GM12878 (cell line): ENCODE results near the gene SPATC1L. TPM values are rescaled to one million over a fixed set of nuclear protein-coding genes. Genes with fewer than 3 reads are reported as not detected.

Source experiments
- ATAC-seq: fragments of 200-7000 bp; cut with Tn5 transposase; 3 replicates; pipeline ENCODE4 v1.9.1; 2020; ENCODE audit warnings: mild to moderate bottlenecking, moderate library complexity
- BruUV-seq: library from RNA; stranded (reverse); fragments of 400-500 nt; replicated peaks from 2 replicates; lab custom pipeline; 2021; lab: Mats Ljungman, UMichigan
- CTCF ChIA-PET: fragments of 300-600 bp; sonication (Branson Sonifier 250); formaldehyde crosslinking; extraction: SDS; loops from one replicate; lab custom pipeline; 2021; ENCODE audit warnings: inconsistent platforms; lab: Yijun Ruan, JAX
- POLR2A ChIA-PET: fragments of 350-600 bp; formaldehyde crosslinking; extraction: SDS; loops from one replicate; lab custom pipeline; 2021; ENCODE audit warnings: inconsistent platforms; lab: Charles Lee
- RAD21 ChIA-PET: fragments of 300-600 bp; sonication (Branson Sonifier 250); formaldehyde crosslinking; loops from one replicate; lab custom pipeline; 2023; ENCODE audit warnings: antibody characterized with exemption; ENCODE audit not compliant: unreplicated experiment; lab: Charles Lee
- SMC1A ChIA-PET: fragments of 300-600 bp; sonication (Branson Sonifier 250); formaldehyde crosslinking; loops from one replicate; lab custom pipeline; 2023; ENCODE audit not compliant: unreplicated experiment, uncharacterized antibody; lab: Charles Lee
- DNase-seq: peaks from one replicate; pipeline ENCODE4 v3.0.0-alpha.2; 2011; ENCODE audit warnings: low read depth, low spot score
- FAIRE-seq: peaks from 3 replicates; lab custom pipeline; 2011; peaks lifted over from hg19 to GRCh38; lab: Jason Lieb, UNC
- H2AFZ ChIP-seq: 2 replicates; pipeline ENCODE4 v1.6.0; 2011; ENCODE audit warnings: low read depth, low read length, control low read depth; ENCODE audit not compliant: control insufficient read depth
- H3K27ac ChIP-seq: 2 replicates; pipeline ENCODE4 v1.5.1; 2011; ENCODE audit warnings: control low read depth; ENCODE audit not compliant: control insufficient read depth, insufficient read depth
- H3K27me3 ChIP-seq, 2 experiments: replicated peaks in 1 of 2; 2 replicates each; pipeline versions ENCODE4 v1.6.0 to v1.6.1; 2011; ENCODE audit warnings: low read length in 1 of 2; ENCODE audit not compliant: control insufficient read depth in 2 of 2, insufficient read depth in 2 of 2
- H3K36me3 ChIP-seq, 2 experiments: 2 replicates each; pipeline ENCODE4 v1.5.1; 2011; ENCODE audit warnings: low read length in 1 of 2; ENCODE audit not compliant: control insufficient read depth in 2 of 2, insufficient read depth in 2 of 2
- H3K4me1 ChIP-seq: 2 replicates; pipeline ENCODE4 v1.6.1; 2011; ENCODE audit warnings: mild to moderate bottlenecking, low read length, moderate library complexity, mixed read lengths; ENCODE audit not compliant: control insufficient read depth, insufficient read depth
- H3K4me2 ChIP-seq: 2 replicates; pipeline ENCODE4 v1.6.0; 2011; ENCODE audit warnings: control low read depth; ENCODE audit not compliant: control insufficient read depth, insufficient read depth
- H3K4me3 ChIP-seq: fragments of 200-600 bp; sonication (generic); 2 replicates; pipeline ENCODE4 v1.5.1; 2016
- H3K79me2 ChIP-seq: 2 replicates; pipeline ENCODE4 v1.6.0; 2011; ENCODE audit warnings: low read length; ENCODE audit not compliant: control insufficient read depth, insufficient read depth
- H3K9ac ChIP-seq: 2 replicates; pipeline ENCODE4 v1.8.0; 2011; ENCODE audit warnings: low read length, control low read depth, mixed read lengths; ENCODE audit not compliant: control insufficient read depth, insufficient read depth
- H3K9me3 ChIP-seq: replicated peaks from 3 replicates; pipeline ENCODE4 v1.5.1; 2011; ENCODE audit warnings: mild to moderate bottlenecking, low read length; ENCODE audit not compliant: control insufficient read depth, insufficient read depth
- H4K20me1 ChIP-seq: 2 replicates; pipeline ENCODE4 v1.6.0; 2011; ENCODE audit not compliant: control insufficient read depth, insufficient read depth
- E4F1 ChIP-seq: fragments of 450-650 bp; IDR thresholded peaks from 2 replicates; pipeline ENCODE4 v1.6.1; 2018; ENCODE audit warnings: borderline replicate concordance, mild to moderate bottlenecking; ENCODE audit not compliant: partially characterized antibody
- GABPA ChIP-seq: IDR thresholded peaks from 2 replicates; pipeline ENCODE4 v1.6.1; 2014; ENCODE audit warnings: antibody characterized with exemption, low read depth, mild to moderate bottlenecking, inconsistent platforms
- NRF1 ChIP-seq: conservative IDR thresholded peaks from 2 replicates; pipeline ENCODE4 v1.6.1; 2011; ENCODE audit warnings: mild to moderate bottlenecking, low read depth, low read length, improper control_type of control experiment
- SREBF2 ChIP-seq: IDR thresholded peaks from 2 replicates; pipeline ENCODE4 v1.6.1; 2012; ENCODE audit warnings: mild to moderate bottlenecking, low read length
- WGBS: methylation state at CpG from one replicate; pipeline ENCODE4 v1.1.6; 2016; ENCODE audit warnings: low lambda C conversion rate; ENCODE audit not compliant: insufficient replicate concordance, insufficient coverage; ENCODE audit errors: missing lambda C conversion rate; 5-methylcytosine and 5-hydroxymethylcytosine counted together
- in situ Hi-C: fragments of 300-500 bp; cut with MboI; formaldehyde crosslinking; loops from 9 replicates; pipeline ENCODE4 v1.14.3; 2018; ENCODE audit warnings: mixed read lengths
- intact Hi-C: fragments of 100-400 bp; cut with micrococcal nuclease; formaldehyde crosslinking; loops from one replicate; pipeline ENCODE4 v1.14.2; 2022; ENCODE audit not compliant: unreplicated experiment
- polyA plus RNA-seq, 11 experiments: library from polyadenylated mRNA; depleted of rRNA in 4 of 11; unstranded in 6 of 11; stranded (reverse) in 5 of 11; fragments of >200 nt; fragmentation: Nextera tagmentation in 4 of 11; fragmentation: Illumina TruSeq in 1 of 11; extraction: Ambion mirVana in 4 of 11; extraction: Trizol in 1 of 11; gene quantifications; 1 replicate in 1 of 11; 2 replicates in 10 of 11; pipeline versions ENCODE4 v1.2.1 to v1.2.3, GENCODE V29; 2011 to 2016; ENCODE audit warnings: inconsistent platforms in 2 of 11, missing spikeins in 2 of 11, low read depth in 1 of 11
- total RNA-seq, 4 experiments: library from RNA; depleted of rRNA in 3 of 4; stranded (reverse); fragments of >200 nt in 3 of 4; fragmentation: Illumina TruSeq in 1 of 4; extraction: Trizol in 1 of 4; gene quantifications; 2 replicates each; pipeline versions ENCODE4 v1.2.1 to v1.2.3, GENCODE V29; 2013 to 2021

SPATC1L gene
- total and polyA plus RNA-seq, 10 of the 15 experiments (the other 5 are each of a cell fraction or from before 2014, with no cell fraction given): 1.4 to 16.0 (median 7.0) TPM; not detected in 2

GRCh38 chr21:46136739-46137349, 47.4 kb downstream of the SPATC1L start:
- ChIA-PET RAD21 (no interaction called here), SMC1A (no interaction called here), POLR2A (no interaction called here), CTCF (interaction anchor here (0.8 kb wide), 1 partner anchor 407 kb away, joined by 3 read pairs; no protein-coding TSS in a partner anchor)
- Histone ChIP-seq H3K9ac (no peak overlapping the region), H3K4me1 (no peaks in the 10 kb centered on the region), H4K20me1 (no peaks in the 10 kb centered on the region), H3K27me3 (no peaks in the 10 kb centered on the region), H3K27ac (no peak overlapping the region), H3K9me3 (no peaks in the 10 kb centered on the region; the same call in 2 of the 3 replicates), H3K4me3 (no peak overlapping the region), H2AFZ (no peak overlapping the region), H3K36me3 (no peaks in the 10 kb centered on the region), H3K4me2 (no peak overlapping the region), H3K79me2 (no peaks in the 10 kb centered on the region)
- DNase-seq: no peak
- WGBS: 23% methylated on average over 21 of the region's 22 CpGs
- no peak for FAIRE-seq
- BruUV-seq: no TSS peak
- no peak for ATAC-seq
- intact Hi-C loops: no loop called here
- in situ Hi-C loops: no loop called here
- TF ChIP-seq NRF1: no peak

GRCh38 chr21:46135782-46136395, 48.4 kb downstream of the SPATC1L start:
- H2AFZ ChIP-seq: no peak overlapping the region
- TF ChIP-seq E4F1 (no peak), GABPA (no peak), SREBF2 (no peak)
- in situ Hi-C loops: no loop called here
- no peaks in the 10 kb centered on the region for H4K20me1 ChIP-seq
- H3K27me3 ChIP-seq: no peaks in the 10 kb centered on the region
- H3K9ac ChIP-seq: no peak overlapping the region
- no peak overlapping the region for H3K4me3 ChIP-seq
- ATAC-seq (no peak), FAIRE-seq (no peak), DNase-seq (no peak)
- H3K4me2 ChIP-seq: no peak overlapping the region
- H3K4me1 ChIP-seq: no peaks in the 10 kb centered on the region
- 28% methylated on average over 3 of the region's 7 CpGs for WGBS
- intact Hi-C loops: no loop called here
- no peak overlapping the region for H3K27ac ChIP-seq
- CTCF ChIA-PET: no interaction called here
- SMC1A ChIA-PET: no interaction called here
- BruUV-seq: no TSS peak
- H3K79me2 ChIP-seq: no peaks in the 10 kb centered on the region
- no peaks in the 10 kb centered on the region for H3K36me3 ChIP-seq
- H3K9me3 ChIP-seq: no peaks in the 10 kb centered on the region; the same call in 2 of the 3 replicates
- RAD21 ChIA-PET: no interaction called here
- POLR2A ChIA-PET: no interaction called here
